ENCODE measurements around the gene SSTR3. TPM values are rescaled to one million over a fixed set of nuclear protein-coding genes. Genes with fewer than 3 reads are reported as not detected.
A peak's percentile ranks its signal among the peaks of the same experiment; 100 is the strongest.

The SSTR3 gene
- total RNA-seq, 2 experiments from 2014 or later, result 0.25 to 0.30 TPM

DNA sequence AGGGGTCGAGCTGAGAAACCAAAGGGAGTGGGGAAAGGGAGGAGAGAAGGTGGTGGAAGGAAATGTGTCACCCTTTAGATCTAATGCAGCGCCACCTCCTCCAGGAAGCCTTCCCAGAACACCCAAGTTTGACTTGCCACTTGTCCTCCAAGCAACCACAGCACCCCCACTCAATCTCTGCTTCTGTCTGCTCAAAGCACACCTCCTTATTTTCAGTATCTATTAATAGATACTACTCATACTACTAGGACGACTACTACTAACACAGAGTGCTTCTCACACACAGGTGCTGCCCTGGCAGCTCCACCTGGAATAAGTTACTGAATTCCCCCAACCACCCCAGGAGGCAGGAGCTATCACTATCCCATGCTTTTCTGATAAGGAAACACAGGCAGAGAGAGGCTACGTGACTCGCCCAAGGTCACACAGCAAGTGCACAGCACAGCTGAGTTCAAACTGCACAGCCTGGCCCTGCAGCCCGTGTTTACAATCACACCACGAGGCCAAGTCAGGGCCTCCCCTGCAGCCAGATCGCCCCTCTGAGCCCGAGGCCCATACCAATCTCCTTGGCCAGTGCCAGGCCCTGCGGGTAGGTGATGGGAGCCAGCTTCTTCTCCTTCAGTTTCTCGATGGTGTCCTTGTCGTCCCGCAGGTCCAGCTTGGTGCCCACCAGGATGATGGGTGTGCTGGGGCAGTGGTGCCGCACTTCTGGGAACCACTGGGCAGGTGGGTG lies 18.6 kb upstream of the SSTR3 start:
- BruUV-seq (replicated peaks), result TSS peak; percentile 29
- peaks cover 4% of the 10 kb centered on the region for H4K20me1 ChIP-seq (ENCODE audit: insufficient read depth, low read length)
- no peaks in the 10 kb centered on the region for H3K9me3 ChIP-seq (ENCODE audit: low read length)
- no peak for DNase-seq (ENCODE audit: low spot score)
- intact Hi-C loops (cut with micrococcal nuclease; ENCODE audit: unreplicated experiment), result loop anchor here (1.0 kb wide), 1 partner anchor 11 kb away; no protein-coding TSS in a partner anchor
- POLR2A ChIA-PET, result interaction anchor here (1.6 to 3.3 kb wide), 4 partner anchors 12 to 31 kb away, joined by 5 to 26 read pairs (median 8); partner anchors contain the start of gene RAC2
- TF ChIP-seq EZH2phosphoT487 (IDR thresholded peaks at IDR 0.05; ENCODE audit: borderline replicate concordance, low read depth, low read length), result no peak
- TF ChIP-seq, protein P1, sequence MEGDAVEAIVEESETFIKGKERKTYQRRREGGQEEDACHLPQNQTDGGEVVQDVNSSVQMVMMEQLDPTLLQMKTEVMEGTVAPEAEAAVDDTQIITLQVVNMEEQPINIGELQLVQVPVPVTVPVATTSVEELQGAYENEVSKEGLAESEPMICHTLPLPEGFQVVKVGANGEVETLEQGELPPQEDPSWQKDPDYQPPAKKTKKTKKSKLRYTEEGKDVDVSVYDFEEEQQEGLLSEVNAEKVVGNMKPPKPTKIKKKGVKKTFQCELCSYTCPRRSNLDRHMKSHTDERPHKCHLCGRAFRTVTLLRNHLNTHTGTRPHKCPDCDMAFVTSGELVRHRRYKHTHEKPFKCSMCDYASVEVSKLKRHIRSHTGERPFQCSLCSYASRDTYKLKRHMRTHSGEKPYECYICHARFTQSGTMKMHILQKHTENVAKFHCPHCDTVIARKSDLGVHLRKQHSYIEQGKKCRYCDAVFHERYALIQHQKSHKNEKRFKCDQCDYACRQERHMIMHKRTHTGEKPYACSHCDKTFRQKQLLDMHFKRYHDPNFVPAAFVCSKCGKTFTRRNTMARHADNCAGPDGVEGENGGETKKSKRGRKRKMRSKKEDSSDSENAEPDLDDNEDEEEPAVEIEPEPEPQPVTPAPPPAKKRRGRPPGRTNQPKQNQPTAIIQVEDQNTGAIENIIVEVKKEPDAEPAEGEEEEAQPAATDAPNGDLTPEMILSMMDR (conservative IDR thresholded peaks at IDR 0.05; ENCODE audit: low read length), result no peak
- CTCF ChIA-PET (ENCODE audit: unreplicated experiment), result interaction anchor here (1.9 to 2.2 kb wide), 2 partner anchors 13 to 31 kb away, joined by 7 to 20 read pairs; partner anchors contain the start of gene RAC2
- no peaks in the 10 kb centered on the region for H3K9me2 ChIP-seq (ENCODE audit: insufficient read depth, low read length)
- H3K4me1 ChIP-seq (ENCODE audit: insufficient read depth, low read length, poor library complexity, severe bottlenecking), result peaks cover 83% of the 10 kb centered on the region
- H3K4me3 ChIP-seq (ENCODE audit: low read depth, low read length, poor library complexity, severe bottlenecking), result peak overlapping the region; percentile 28
- H3K36me3 ChIP-seq (ENCODE audit: insufficient read depth, low read length), result peaks cover 90% of the 10 kb centered on the region
- H3K4me2 ChIP-seq (ENCODE audit: low read length), result peak overlapping the region; percentile 66
- H3K79me2 ChIP-seq (ENCODE audit: insufficient read depth, low read depth, low read length), result peaks cover 26% of the 10 kb centered on the region; the same call in 1 of the 2 replicates
- peak overlapping the region; percentile 89 for H3K27ac ChIP-seq (ENCODE audit: low read depth, low read length, poor library complexity, severe bottlenecking)
- H2AFZ ChIP-seq (ENCODE audit: low read length), result no peak overlapping the region

DNA sequence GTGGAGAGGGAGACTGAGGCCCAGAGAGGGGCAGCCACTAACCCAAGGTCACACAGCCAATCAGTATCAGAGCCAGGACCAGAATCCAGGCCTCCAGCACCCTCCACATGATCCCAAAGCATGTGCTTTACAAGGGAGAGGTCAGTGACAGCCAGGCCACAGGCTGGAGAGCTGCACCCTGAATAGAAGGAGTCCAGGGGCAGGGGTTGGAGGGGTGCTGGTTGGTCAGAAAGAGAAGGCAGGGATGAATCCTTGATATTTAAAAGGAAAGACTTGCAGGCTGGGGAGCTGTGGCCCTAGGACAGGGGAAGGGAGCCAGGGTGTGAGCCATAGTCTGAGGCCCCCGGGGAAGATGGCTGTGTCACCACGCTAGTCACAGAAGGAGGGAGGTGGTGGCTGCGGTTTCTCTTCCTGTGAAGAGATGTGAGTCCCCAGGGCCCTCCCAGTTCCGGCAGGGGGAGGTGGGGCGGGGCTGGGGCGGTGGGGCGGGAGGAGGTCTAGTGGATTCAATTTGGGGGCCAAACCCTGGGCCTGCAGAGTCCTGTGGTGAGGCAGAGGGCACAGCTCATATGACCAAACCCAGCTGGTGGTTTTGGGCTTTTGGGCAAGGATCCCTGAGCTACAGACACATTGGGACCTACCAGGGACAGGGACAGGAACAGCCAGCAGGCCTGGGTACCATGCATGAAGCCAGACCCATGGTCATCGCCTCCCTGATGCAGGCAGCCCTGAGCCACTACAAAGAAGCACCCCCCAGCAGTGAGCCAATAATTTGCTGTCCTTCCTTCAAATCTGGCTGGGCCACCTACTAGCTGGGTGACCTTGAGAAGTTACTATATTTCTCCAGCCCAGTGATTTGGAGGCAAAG lies 17.8 kb upstream of the SSTR3 start:
- ChIA-PET POLR2A (interaction anchor here (0.9 to 3.3 kb wide), 5 partner anchors 13 to 30 kb away, joined by 3 to 26 read pairs (median 6); partner anchors contain the start of gene RAC2), CTCF (ENCODE audit: unreplicated experiment) (interaction anchor here (1.5 to 2.2 kb wide), 3 partner anchors 14 to 31 kb away, joined by 6 to 20 read pairs (median 7); partner anchors contain the start of gene RAC2)
- no peak overlapping the region for H2AFZ ChIP-seq (ENCODE audit: low read length)
- peak overlapping the region; percentile 89 for H3K27ac ChIP-seq (ENCODE audit: low read depth, low read length, poor library complexity, severe bottlenecking)
- H3K4me3 ChIP-seq (ENCODE audit: low read depth, low read length, poor library complexity, severe bottlenecking), result peak overlapping the region; percentile 28
- peak overlapping the region; percentile 74 for H3K4me2 ChIP-seq (ENCODE audit: low read length)
- TF ChIP-seq, protein P1 (conservative IDR thresholded peaks at IDR 0.05; ENCODE audit: low read length), result no peak
- no peak for TF ChIP-seq EZH2phosphoT487 (IDR thresholded peaks at IDR 0.05; ENCODE audit: borderline replicate concordance, low read depth, low read length)
- H4K20me1 ChIP-seq (ENCODE audit: insufficient read depth, low read length), result no peaks in the 10 kb centered on the region
- peak; percentile 92 for DNase-seq (ENCODE audit: low spot score)
- peaks cover 90% of the 10 kb centered on the region for H3K36me3 ChIP-seq (ENCODE audit: insufficient read depth, low read length)
- H3K79me2 ChIP-seq (ENCODE audit: insufficient read depth, low read depth, low read length), result peaks cover 18% of the 10 kb centered on the region; the same call in 1 of the 2 replicates
- H3K4me1 ChIP-seq (ENCODE audit: insufficient read depth, low read length, poor library complexity, severe bottlenecking), result peaks cover 83% of the 10 kb centered on the region
- intact Hi-C loops (cut with micrococcal nuclease; ENCODE audit: unreplicated experiment), result loop anchor here (1.0 kb wide), 1 partner anchor 12 kb away; no protein-coding TSS in a partner anchor
- no peaks in the 10 kb centered on the region for H3K9me2 ChIP-seq (ENCODE audit: insufficient read depth, low read length)
- no peaks in the 10 kb centered on the region for H3K9me3 ChIP-seq (ENCODE audit: low read length)
- BruUV-seq (replicated peaks), result no TSS peak

Data from OCI-LY7 (cell line).